Hepatic stellate cell (primary cell): ENCODE measurements around the gene LRRTM4.

Experiments
- DNase-seq: peaks from one replicate; pipeline ENCODE4 v3.0.0; 2011; ENCODE audit warnings: low spot score

Gene LRRTM4

GRCh38 chr2:77470096-77470495, 52.1 kb downstream of the LRRTM4 start:
- DNase-seq: no peak

DNA sequence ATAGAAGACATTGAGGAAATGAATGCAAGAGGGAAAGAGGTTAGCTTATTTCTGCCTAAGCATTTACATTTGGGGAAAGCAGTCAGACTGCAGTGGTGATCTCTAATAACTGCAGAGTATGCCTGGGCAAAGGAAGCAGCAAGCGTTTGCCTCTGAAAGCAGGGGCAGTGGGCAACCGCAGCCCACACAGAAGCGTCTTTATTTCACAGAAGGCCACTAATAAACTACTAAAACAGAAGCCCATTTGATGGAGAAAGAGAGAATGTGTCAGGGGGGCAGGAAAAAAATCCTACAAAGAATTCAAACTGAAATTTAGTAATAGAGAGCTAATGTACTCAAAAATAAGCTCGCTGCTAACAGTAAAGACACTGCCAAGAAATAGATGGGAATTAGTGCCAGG, 53.1 kb downstream of the LRRTM4 start:
- DNase-seq: no peak

- DNase-seq: no peak
These were observed 62.3 kb downstream of the LRRTM4 start for GRCh38 chr2:77459840-77460239.

- no peak for DNase-seq
These were observed 64.0 kb downstream of the LRRTM4 start for GRCh38 chr2:77458216-77458615.

DNA sequence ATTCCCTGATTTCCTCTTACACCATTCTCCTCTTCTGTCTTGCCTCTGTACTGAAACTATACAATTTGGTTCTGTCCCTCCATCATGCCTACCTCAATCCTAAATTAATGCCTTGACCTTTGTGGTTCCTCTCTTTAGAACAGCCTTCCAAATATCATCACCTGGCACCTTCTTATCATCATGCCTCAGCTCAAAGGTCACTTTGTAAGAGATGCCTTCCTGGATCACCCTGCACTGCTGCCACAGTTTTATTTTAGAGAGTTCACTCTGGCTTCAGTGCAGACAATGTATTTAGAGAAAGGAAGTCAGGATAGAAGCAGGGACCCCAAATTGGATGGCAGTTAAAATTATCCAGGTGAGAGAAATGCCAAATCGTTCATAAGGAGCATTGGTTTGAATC, 64.5 kb downstream of the LRRTM4 start:
- DNase-seq: no peak

DNA sequence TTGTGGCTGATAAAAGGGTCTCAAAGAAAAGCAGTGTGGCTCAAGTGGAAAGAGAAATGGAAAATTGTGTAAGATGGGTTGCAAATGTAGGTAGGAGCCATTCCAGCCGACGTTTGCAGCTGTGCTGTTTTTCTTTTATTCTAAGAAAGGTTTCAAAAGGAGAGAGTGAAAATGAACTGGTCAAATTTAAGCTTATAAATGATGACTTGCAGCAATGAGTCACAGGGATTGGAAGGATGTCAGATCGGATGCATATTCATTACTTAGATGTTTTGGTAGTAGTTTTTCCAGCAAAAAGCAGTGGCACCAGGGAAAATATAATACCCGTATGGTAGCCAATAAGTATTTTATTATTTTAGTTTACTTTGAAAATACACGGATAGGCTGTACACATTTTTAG, 79.1 kb downstream of the LRRTM4 start:
- no peak for DNase-seq

- no peak for DNase-seq
These were observed 87.3 kb downstream of the LRRTM4 start for GRCh38 chr2:77434880-77435279.

- no peak for DNase-seq
These were observed 93.2 kb downstream of the LRRTM4 start for GRCh38 chr2:77428946-77429345.

- no peak for DNase-seq
These were observed 100.2 kb downstream of the LRRTM4 start for GRCh38 chr2:77421971-77422370.

- no peak for DNase-seq
These were observed 103.6 kb downstream of the LRRTM4 start for GRCh38 chr2:77418537-77418936.

DNA sequence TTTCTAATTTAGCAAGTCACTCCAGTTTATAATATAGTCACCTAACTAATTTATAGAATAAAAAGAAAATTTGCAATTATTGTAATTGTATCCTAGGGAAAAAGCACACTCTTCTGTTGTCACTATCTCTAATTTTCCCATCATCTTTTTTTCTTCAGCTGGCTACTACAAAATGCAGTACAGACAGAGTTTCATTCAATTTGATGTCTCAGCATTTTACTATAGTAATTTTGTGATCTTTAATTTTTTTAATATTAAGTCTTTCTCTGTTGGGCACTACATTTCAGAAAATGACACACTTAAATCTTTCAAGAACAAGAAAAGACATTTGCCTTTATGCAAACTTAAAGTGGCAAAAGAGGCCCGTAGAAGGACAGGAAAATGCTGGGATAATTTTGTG, 118.0 kb downstream of the LRRTM4 start:
- DNase-seq: no peak

DNA sequence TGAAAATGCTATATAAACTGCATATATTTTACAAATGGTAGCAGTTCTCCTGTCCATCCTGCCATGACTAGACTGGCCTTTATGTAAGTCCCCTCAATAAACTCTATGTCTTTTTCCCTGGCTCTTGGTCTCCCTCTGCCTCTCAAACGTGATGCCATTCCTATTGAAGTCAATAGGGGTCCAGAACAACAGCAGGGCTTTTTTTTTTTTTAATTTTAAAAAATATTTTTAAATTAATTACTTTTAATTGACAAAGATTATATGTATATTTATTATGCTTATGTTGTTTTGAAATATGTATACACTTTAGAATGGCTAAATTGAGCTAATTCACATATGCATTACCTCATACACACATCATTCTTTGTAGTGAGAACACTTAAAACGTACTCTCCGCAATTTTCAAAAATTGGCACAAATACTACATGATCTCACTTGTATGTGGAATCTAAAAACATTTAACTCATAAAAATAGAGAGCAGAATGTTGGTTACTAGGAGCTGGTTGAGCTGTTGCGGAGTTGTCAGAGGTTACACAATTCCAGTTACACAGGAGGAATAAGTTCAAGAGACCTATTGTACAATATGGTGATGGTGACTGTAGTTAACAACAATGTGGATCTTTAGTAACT, 123.1 kb downstream of the LRRTM4 start:
- no peak for DNase-seq

DNA sequence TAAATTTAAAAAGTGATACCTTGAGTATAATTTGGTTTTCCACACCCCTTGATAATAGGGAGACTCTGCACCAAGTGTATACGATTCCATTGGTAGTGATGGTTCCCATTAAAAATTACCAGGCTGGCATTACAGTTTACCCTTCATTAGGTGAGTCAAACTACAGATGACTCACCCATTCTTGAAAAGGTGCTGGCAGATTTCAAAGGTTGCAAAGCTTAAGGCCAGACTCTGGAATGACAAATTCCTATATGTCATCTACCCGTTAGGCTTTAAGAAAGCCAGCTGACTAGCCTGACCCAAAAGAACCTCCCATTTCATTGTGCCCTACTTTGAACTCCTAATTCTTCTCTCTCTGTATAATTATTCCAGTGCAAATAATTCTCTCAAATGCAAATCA, 124.4 kb downstream of the LRRTM4 start:
- DNase-seq: no peak

- no peak for DNase-seq
These were observed 127.2 kb downstream of the LRRTM4 start for GRCh38 chr2:77395011-77395410.

DNA sequence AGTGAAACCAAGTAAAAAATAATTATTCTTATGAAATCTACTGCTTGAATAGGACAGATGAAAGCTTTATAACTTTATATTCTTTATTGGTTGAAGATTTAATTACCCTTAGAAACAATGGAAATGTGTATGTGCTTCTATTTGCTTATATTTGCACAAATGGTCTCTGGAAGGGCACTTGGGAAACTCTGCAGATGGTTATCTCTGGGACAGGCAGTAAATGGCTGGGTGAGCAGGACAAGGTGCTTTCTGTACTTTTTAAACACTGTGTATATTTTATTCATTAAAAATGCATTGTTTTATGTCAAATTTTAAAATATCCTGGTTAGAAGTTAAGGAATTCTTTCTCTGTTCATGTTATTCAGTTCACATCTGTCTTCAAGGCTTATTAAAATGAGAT, 131.1 kb downstream of the LRRTM4 start:
- no peak for DNase-seq

DNA sequence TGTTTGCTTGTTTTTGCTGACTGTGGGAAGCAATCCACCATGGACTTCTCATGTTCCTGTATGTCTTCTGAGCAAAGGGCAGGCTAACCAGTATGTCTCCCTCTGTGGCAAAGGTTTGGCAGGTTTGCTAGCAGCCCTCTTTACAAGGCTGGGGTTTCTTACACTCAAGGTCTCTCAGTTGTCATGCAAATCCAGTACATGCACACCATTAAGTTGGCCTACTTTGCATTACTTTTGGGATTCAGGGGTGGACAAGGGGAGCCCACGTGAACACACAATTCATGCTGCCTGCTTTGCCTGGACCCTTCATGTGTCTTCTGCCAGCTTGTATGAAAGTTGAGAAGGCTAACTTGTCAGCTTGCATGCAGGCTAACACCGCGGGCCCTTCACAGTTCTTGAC, 134.9 kb downstream of the LRRTM4 start:
- DNase-seq: no peak

- no peak for DNase-seq
These were observed 149.5 kb downstream of the LRRTM4 start for GRCh38 chr2:77372636-77373035.

GRCh38 chr2:77370511-77370910, 151.7 kb downstream of the LRRTM4 start:
- DNase-seq: no peak

DNA sequence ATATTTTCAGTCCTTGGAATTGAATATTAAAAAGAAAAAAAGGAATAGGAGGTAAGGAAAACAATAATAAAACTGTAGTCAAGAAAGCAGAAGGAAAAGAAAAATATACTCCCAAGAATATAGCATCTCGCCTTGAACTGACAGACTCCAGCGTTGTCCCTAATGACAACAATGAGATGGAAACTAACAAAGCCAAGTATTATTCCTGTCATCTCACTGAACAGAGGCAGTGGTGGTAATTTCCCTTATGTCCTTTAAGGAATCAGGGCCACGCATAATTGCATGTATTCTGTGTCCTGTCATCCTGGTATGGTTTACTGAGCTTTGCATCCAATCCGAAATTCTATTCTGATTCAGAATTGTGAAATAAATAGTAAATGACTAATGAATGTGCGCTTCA, 158.9 kb downstream of the LRRTM4 start:
- no peak for DNase-seq

- no peak for DNase-seq
These were observed 173.4 kb downstream of the LRRTM4 start for GRCh38 chr2:77348821-77349220.

- no peak for DNase-seq
These were observed 186.2 kb downstream of the LRRTM4 start for GRCh38 chr2:77336013-77336412.

DNA sequence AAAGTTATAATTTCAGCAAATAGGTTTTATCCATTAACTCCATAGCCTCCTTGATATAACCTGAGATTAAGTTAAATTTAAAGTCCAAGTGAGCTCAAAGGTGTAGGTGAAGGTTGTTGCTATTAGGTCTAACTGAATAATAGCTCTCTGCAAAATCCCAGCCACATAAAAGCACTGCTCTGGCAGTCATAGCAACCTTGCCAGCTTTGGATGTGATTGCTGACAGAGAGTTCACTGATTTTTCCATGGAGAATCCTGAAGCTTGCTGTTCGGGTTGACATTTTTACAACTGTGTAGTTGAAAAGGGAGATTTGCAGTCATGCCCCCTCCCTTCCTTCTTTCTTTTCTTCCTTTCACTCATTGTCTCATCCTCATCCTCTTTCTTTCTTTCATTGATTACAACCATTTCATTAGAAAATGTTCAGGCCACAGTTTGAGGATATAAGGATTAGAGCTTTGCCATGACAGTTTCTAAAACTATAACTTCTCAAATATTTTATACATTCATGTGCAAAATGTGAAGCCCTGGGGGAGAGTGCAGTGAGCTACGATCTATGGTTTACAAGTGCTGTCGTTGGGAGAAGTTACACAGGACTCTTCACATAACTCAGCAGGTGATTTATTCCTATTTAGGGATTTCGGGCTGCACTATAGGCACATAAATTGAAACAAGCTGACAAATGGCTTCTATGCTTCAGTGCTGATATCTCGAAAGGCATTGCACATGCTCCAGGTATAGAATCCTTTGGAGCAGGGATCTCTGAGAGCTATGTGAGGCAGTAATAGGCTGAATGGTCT, 193.8 kb downstream of the LRRTM4 start:
- no peak for DNase-seq

GRCh38 chr2:77325395-77325794, 196.8 kb downstream of the LRRTM4 start:
- DNase-seq: no peak

GRCh38 chr2:77322431-77322830, 199.7 kb downstream of the LRRTM4 start:
- no peak for DNase-seq
